Urothelium cell line (cell line): ENCODE data around the gene CIAO2A.

Experiments used
- DNase-seq: peaks from one replicate; pipeline ENCODE4 v3.0.0; 2011; ENCODE audit warnings: low spot score, mixed read lengths
- FAIRE-seq: peaks from 2 replicates; lab custom pipeline; 2011; peaks lifted over from hg19 to GRCh38; lab: Jason Lieb, UNC

The CIAO2A gene

GRCh38 chr15:64045101-64045435 is 48.6 kb downstream of the CIAO2A start:
- FAIRE-seq (no peak), DNase-seq (no peak)

GRCh38 chr15:64044300-64045100 is 49.1 kb downstream of the CIAO2A start:
- no peak for FAIRE-seq

GRCh38 chr15:64038878-64039610 is 54.6 kb downstream of the CIAO2A start:
- FAIRE-seq: no peak
- DNase-seq: no peak

More at GRCh38 chr15:64044300-64045100, 49.1 kb downstream of the CIAO2A start:
- no peak for DNase-seq

GRCh38 chr15:64037966-64038365 is 55.7 kb downstream of the CIAO2A start:
- FAIRE-seq: no peak

GRCh38 chr15:64037116-64037515 is 56.5 kb downstream of the CIAO2A start:
- no peak for FAIRE-seq
- DNase-seq: no peak

More at GRCh38 chr15:64037966-64038365, 55.7 kb downstream of the CIAO2A start:
- DNase-seq: no peak

- no peak for FAIRE-seq
- DNase-seq: no peak
These were observed 58.1 kb downstream of the CIAO2A start for GRCh38 chr15:64035525-64035924.

- DNase-seq (no peak), FAIRE-seq (no peak)
These were observed 59.1 kb downstream of the CIAO2A start for GRCh38 chr15:64034519-64034918.

- FAIRE-seq: no peak
These were observed 61.3 kb downstream of the CIAO2A start for GRCh38 chr15:64032329-64032728.

GRCh38 chr15:64030123-64030522 is 63.5 kb downstream of the CIAO2A start:
- DNase-seq (no peak), FAIRE-seq (no peak)

More at GRCh38 chr15:64032329-64032728, 61.3 kb downstream of the CIAO2A start:
- no peak for DNase-seq

- FAIRE-seq (no peak), DNase-seq (no peak)
These were observed 64.0 kb downstream of the CIAO2A start for GRCh38 chr15:64029633-64030032.

GRCh38 chr15:64029110-64029509 is 64.5 kb downstream of the CIAO2A start:
- no peak for FAIRE-seq
- DNase-seq: no peak

GRCh38 chr15:64026591-64026990 is 67.0 kb downstream of the CIAO2A start:
- DNase-seq (no peak), FAIRE-seq (no peak)

- FAIRE-seq: no peak
- no peak for DNase-seq
These were observed 69.2 kb downstream of the CIAO2A start for GRCh38 chr15:64024172-64025050.

GRCh38 chr15:64023220-64023619 is 70.4 kb downstream of the CIAO2A start:
- DNase-seq (no peak), FAIRE-seq (no peak)

- DNase-seq (no peak), FAIRE-seq (no peak)
These were observed 71.1 kb downstream of the CIAO2A start for GRCh38 chr15:64022571-64022970.
